ENCODE measurements around the gene IKZF3.
"Not testable (repeated sequence)": the region's sequence is repeated elsewhere in the genome, so short reads cannot be mapped to it uniquely, and the experiment has no call there.

IKZF3 gene

DNA sequence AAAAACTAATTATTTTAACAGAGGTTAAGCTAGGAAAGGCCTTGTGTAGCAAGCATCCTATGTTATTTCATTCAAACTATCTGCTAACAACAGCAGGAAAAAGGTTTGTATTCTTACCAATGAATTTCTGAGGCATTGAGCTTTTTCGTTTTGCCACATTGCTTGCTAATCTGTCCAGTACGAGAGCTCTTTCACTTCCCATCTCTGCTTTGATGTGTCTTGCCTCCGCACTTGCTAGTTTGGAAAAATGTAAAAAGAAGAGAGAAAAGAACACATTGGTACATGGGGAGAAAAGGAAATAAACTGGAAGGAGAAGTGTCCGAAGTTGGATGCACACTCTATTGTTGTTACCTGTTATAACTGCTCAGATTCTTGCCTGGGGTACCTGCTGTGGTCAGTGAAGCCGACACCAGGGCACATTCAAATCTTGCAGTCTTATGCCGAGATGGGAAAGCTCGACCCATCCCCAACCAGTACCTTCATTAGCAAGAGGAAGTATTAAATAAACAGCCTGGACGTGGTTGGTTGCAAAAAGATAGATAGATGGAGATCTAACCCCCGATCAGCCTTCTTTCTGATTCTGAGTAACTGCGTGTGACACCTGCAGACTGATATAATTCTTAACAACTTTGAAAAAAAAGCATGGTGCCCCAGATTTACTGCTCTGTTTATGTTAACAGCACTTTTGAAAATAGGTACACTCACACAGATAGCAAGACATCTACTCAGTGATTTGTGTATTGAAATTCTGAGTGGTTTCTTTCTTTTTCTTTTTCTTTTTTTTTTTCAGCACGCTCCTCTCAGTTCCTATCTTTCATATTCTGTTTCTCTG, 86.4 kb downstream of the IKZF3 start:
- DNase-seq, result no peak

DNA sequence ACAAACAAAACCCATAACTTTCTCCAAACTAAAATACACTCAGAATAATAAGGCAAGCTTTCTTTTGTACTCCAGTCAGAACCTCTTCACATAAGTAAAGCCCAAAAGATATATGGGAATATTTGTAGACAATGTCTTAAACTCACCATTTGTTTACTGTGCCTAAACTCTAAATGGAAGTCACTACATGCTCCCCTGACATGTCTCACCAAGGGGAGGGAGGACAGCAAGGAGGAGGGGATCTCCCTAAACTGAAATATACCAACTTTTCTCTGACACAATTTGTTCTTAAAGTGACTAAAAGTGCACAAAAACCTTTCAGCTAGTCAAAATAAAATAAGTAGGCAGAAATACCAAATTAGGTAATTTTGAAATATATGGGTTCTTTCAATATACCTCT, 87.9 kb downstream of the IKZF3 start:
- DNase-seq, result no peak

GRCh38 chr17:39775031-39775430, 89.1 kb downstream of the IKZF3 start:
- no peak for DNase-seq

- DNase-seq, result no peak
These were observed 90.1 kb downstream of the IKZF3 start for GRCh38 chr17:39774047-39774446.

DNA sequence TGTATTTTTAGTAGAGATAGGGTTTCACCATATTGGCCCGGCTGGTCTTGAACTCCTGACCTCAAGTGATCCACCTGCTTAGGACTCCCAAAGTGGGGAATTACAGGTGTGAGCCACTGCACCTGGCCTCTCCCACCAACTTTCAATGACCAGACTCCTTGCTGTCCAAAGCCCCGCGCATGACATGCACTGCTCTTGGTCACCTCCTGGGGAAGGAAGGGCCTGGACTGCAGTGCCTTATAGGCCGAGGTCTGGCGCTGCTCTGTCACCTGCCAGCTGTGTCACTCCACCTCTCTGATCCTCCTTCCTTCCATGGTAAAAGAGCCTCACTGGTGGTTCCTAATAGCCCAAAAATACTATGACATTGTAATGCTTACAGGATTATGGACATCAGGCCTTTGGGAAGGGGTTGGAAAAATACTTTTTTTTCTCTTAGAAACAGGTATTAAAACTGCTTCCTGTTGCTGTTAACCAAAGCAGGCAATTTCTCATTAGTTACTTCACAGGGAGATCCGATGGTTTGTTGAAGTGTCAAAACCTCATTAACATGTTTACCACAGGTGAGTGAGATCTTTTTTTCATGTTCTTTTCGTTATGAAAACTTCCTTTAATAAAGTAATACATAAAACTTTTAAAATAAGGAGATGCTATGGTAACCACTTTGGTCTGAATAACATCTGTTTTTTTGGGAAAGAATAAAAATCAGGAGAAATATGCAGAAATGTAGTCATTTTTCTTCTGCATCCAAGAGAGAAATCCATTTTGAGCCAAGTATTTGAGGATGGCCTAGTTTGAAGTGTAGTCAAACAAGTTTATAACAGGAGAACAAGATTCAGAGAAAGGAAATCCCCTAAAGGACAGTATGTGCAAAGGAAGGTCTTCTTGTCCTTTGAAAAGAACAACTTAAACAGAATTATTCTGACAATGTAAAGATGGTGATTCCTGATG, 90.9 kb downstream of the IKZF3 start:
- DNase-seq, result no peak

- DNase-seq, result no peak
These were observed 91.7 kb downstream of the IKZF3 start for GRCh38 chr17:39772415-39772814.

DNA sequence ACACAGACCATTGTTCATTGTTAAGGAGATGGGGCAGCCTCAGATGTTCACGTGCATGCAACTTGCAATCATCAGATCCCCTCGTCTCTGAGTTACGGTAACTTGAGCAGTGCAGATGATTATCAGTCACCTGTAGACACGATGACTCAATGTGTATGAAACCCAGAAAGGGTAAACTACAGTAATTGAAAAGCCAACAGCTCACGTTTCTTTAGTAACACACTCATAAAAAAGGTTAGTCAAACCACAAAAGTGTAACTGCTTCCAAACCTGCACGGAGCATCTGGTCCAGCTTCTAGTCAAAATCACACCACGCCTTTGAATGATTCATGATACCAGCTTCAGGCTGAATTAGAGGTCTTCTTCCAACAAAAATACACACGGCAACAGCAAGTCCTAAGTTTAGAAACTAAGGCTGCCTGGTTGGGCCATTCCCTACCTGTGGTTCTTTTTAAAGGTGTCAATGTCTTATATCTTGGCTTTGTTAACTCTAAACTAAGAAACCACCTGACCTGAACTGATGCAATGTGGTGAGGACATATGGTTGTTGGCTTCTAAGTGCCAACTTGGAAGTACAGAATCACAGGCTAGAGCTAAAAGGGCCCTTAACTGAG, 94.0 kb downstream of the IKZF3 start:
- DNase-seq, result no peak

DNA sequence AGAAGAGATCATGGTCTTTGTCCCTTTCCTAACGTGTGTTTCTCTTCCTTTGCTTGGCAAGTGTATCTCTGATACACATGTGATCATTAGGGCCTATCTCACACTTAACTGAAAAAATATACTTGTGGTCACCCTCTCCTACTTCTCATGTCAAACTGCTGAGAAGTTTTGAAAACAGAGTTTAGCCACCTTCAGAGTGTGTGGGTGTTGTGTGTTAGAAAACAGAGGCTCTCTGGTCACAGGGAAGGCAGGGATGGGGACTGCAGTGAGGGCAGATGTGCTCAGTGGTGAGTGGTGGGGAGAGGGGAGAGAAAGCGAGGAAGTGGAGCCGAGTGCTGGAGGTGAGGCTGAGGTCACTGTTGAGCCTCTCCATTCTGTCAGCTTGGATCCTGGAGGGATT, 97.0 kb downstream of the IKZF3 start:
- DNase-seq, result no peak

DNA sequence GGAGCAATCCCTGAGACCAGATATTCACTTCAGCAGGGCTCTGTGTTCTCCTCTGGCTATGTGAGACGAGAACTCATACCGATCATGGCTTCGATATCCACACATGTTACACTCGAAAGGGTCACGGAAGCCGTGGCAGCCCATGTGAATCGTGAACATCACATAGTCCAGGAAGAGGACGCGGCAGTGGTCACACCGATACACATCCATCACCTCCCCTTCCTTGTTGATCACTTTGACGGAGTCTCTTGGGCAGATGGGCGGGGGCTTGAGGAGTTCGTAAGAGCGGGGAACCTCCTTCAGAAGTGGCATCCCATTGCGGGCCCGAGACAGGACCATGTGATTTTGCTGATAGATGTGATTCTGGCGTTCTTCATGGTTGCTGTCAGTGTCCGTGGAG, 98.3 kb downstream of the IKZF3 start:
- no peak for DNase-seq

DNA sequence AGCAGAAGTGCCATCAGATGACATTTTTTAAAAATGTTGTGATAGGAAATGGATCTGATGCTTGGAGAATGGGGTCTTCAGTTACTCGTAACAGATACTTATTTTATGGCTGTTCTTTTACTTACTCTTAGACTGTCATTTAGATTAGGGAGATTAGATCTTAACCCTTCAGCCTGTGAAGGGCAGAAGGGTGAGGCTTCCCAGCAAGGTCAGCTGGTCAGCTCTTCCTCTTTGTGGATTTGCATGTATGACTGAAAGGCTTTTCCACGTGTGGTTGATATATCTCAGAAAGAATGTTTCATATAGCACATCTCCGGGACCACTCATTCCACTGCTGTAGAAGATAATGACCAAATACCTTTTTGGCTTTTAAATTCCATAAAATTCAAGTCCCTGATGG, 98.9 kb downstream of the IKZF3 start:
- no peak for DNase-seq

DNA sequence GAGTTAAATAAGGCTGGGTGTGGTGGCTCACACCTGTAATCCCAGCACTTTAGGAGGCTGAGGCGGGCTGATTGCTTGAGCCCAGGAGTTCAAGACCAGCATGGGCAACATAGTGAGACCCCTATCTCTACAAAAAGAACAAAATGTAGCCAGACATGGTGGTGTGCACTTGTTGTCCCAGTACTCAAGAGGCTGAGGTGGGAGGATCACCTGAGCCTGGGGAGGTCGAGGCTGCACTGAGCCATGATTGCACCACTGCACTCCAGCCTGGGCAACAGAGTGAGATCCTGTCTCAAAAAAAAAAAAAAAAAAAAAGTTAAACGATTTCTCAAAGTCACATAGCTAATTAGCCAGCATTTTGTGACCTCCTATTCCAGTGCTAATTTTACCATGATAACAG, 99.9 kb downstream of the IKZF3 start:
- DNase-seq, result not testable (repeated sequence)

DNA sequence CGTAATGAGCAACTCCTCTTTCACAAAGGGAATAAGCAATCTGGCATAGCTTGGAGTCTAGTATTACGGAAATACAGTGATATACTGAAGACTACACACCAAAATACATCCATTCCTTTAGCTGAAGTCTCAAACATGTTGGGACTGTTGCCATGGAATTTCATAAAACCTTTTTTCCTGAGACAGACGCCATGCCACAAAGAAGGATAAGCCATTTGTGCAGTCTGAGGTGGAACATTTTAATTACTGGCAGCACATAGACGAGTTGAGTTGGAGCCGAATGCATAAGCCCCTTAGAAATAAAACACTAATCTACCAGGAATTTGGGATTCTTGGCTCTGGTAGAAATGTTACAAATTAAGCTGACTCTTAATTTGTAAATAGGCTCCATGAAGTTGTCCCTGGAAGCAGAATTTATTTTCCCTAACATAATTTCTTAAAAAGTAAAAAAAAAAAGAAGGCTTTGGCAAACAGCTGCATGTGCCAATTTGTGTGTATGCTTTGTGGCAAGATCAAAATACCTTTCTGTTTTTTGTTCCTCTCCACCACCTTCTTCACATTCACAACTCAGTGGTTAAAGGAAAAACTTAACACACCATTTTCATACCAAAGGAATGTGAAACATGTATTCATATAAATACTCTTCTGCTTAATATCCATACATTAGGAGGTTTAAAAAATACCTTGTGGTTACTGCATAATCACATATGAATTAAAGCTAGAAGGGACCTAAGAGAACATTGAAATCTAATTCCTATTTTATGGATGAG, 100.9 kb downstream of the IKZF3 start:
- DNase-seq, result no peak

GRCh38 chr17:39761861-39762496, 102.1 kb downstream of the IKZF3 start:
- DNase-seq, result no peak

- no peak for DNase-seq
These were observed 104.9 kb downstream of the IKZF3 start for GRCh38 chr17:39759204-39759603.

- DNase-seq, result no peak
These were observed 105.9 kb downstream of the IKZF3 start for GRCh38 chr17:39757931-39758873.

DNA sequence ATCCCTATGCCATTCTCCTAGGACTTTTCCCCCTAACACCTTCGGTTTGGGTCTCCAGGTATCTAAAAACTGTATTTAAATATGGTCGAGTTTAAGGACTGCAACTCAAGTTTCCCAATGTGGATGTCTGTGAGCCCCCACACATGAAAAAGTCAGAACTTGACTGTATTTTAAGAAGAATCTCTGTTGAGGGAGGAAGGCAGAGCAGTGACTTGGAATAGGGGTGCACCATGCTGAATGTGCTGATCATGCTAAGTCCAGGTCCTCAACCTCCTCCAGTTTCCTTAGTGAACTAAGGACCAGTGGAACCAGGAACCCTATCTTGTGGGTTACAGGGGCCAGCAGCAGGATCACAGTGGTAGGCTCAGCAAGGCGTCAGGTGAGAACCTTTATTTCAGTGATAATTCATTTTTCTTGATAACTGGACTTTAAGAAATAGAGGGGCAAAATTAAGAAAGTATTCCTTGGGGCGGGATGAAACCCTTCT, 106.9 kb downstream of the IKZF3 start:
- DNase-seq, result no peak

- no peak for DNase-seq
These were observed 107.6 kb downstream of the IKZF3 start for GRCh38 chr17:39756380-39757079.

DNA sequence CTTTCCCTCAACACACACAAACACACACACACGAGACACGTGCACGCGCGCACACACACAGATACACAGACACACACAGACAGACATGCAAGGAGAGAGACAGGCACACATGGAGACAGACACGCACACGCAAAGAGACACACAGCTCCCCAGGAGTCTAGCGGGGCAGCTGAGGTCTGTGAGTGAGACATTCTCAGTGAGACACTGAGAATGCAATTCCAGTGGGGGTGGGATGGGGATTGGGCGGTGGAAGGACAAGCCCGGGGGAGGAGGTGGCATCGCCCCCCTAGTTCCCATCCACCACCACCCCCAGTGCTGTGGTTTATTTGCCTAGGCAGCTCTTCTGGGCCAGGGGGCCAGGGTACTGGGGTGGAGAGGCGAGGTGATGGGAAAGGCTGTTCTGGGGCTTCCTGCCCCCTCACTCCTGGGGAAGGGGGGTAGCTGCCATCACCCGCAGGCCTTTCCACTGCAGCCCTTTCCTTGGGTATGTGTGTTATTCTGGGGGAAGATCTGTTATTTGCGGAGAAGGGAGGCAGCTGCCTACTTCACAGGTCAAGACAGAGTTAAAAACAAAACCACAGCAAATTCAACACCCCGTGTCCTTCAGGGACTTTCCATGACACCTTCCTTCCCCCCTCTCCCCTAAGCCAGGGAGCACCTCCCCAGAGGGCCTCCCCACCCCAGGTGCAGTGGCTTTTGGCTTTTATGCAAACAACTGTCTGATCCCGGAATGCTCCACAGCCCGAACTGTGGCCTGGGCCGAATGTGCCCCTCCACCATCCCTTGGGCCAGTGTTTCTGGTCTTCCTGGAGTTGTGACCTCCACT, 108.3 kb downstream of the IKZF3 start:
- peak; percentile 34 for DNase-seq

DNA sequence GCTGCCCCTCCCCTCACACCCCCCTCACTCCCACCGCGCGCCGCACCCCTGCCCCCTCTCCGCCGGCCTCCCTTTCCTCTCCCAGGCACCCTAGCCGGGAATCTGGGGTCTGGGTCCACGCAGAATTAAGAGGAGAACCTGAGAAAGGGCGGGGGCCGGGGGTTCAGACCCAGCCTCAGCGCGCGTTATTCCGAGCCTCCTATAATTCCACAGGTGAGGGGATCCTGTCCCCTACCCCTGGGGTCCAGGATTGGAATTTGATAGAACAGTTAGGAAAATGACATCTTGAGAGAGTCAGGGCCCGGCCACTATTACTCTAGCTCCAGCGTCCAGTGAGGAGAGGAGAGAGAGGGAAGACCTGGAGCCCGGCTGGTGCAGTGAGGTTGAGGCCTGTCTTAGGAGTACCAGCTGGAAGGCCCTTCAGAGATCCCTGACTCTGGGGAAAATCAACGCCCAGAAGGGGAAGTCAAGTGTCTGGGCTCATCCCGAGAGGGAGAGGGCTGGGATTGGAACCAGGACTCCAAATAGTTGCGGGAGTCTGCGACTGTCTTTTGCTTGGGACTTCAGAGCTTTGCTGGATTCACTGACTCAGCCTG, 109.1 kb downstream of the IKZF3 start:
- no peak for DNase-seq

Data from activated gamma-delta T cell (primary cell).